ENCODE results near the gene NELL2.

Gene NELL2

GRCh38 chr12:44655846-44656245 lies 220.3 kb downstream of the NELL2 start:
- H3K27me3 ChIP-seq (ENCODE audit: control insufficient read depth, low read length) = no peaks in the 10 kb centered on the region
- no peaks in the 10 kb centered on the region for H3K79me2 ChIP-seq (ENCODE audit: control insufficient read depth, low read length)
- H3K4me2 ChIP-seq (ENCODE audit: low read length) = no peak overlapping the region
- TF ChIP-seq EZH2phosphoT487 (IDR thresholded peaks at IDR 0.05; ENCODE audit: borderline replicate concordance, low read length) (no peak), CTCF (IDR thresholded peaks at IDR 0.05; ENCODE audit: low read depth, low read length, poor library complexity, severe bottlenecking) (no peak)
- H3K36me3 ChIP-seq (ENCODE audit: control insufficient read depth, low read length) = no peaks in the 10 kb centered on the region
- H3K4me3 ChIP-seq (ENCODE audit: low read length) = no peak overlapping the region
- H4K20me1 ChIP-seq (ENCODE audit: control insufficient read depth, insufficient read depth, low read depth, low read length) = no peaks in the 10 kb centered on the region
- H3K27ac ChIP-seq (ENCODE audit: low read depth, low read length) = no peak overlapping the region
- peaks cover 14% of the 10 kb centered on the region for H3K4me1 ChIP-seq (ENCODE audit: control insufficient read depth, low read length)
- no peaks in the 10 kb centered on the region for H3K9me2 ChIP-seq (replicated peaks; ENCODE audit: control insufficient read depth, low read length)
- H3F3A ChIP-seq (ENCODE audit: control insufficient read depth, insufficient read depth) = no peaks in the 10 kb centered on the region
- H3K9me3 ChIP-seq (ENCODE audit: control insufficient read depth, insufficient read depth, low read length) = no peaks in the 10 kb centered on the region

- no peak overlapping the region for H3K4me3 ChIP-seq (ENCODE audit: low read length)
- no peaks in the 10 kb centered on the region for H3K9me2 ChIP-seq (replicated peaks; ENCODE audit: control insufficient read depth, low read length)
- H3F3A ChIP-seq (ENCODE audit: control insufficient read depth, insufficient read depth) = no peaks in the 10 kb centered on the region
- H3K4me1 ChIP-seq (ENCODE audit: control insufficient read depth, low read length) = peaks cover 14% of the 10 kb centered on the region
- no peaks in the 10 kb centered on the region for H3K79me2 ChIP-seq (ENCODE audit: control insufficient read depth, low read length)
- no peaks in the 10 kb centered on the region for H3K27me3 ChIP-seq (ENCODE audit: control insufficient read depth, low read length)
- no peaks in the 10 kb centered on the region for H4K20me1 ChIP-seq (ENCODE audit: control insufficient read depth, insufficient read depth, low read depth, low read length)
- H3K9me3 ChIP-seq (ENCODE audit: control insufficient read depth, insufficient read depth, low read length) = no peaks in the 10 kb centered on the region
- peak overlapping the region; percentile 29 for H3K27ac ChIP-seq (ENCODE audit: low read depth, low read length)
- TF ChIP-seq CTCF (IDR thresholded peaks at IDR 0.05; ENCODE audit: low read depth, low read length, poor library complexity, severe bottlenecking) (no peak), EZH2phosphoT487 (IDR thresholded peaks at IDR 0.05; ENCODE audit: borderline replicate concordance, low read length) (no peak)
- peak overlapping the region; percentile 23; the same call in 1 of the 2 replicates for H3K4me2 ChIP-seq (ENCODE audit: low read length)
- H3K36me3 ChIP-seq (ENCODE audit: control insufficient read depth, low read length) = no peaks in the 10 kb centered on the region
Measured at GRCh38 chr12:44654646-44655639, 221.2 kb downstream of the NELL2 start.

DNA sequence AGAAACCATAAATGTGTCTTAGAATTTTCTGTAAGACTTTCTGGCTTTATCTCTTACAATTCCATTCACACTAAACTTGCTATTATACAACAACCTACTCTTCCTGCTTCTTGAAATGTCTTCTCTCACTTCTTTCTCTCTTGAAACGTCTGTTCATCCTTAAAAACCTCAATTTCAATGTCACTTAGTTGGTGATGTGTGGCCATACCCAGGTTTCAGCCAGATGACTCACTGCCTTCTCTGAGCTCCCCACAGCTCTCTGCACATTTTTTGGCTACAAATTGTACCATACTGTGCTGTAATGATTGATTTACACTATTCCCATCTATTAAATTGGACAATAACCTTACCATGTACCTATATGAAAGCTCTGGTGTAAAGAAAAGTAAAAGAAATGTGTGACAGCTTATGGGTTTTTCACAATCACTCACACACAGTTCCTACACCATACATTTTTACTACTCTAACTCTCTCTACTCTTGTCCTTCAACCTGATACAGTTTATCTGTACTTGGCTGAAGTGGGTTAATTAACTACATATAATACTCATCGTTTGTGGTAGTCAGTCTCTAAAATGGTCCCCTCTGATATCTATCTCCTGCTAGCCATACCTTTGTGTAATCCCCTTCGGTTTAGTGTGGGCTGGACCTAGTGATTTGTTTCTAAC lies 222.1 kb downstream of the NELL2 start:
- H4K20me1 ChIP-seq (ENCODE audit: control insufficient read depth, insufficient read depth, low read depth, low read length) = no peaks in the 10 kb centered on the region
- H3K27ac ChIP-seq (ENCODE audit: low read depth, low read length) = peak overlapping the region; percentile 29
- no peaks in the 10 kb centered on the region for H3K79me2 ChIP-seq (ENCODE audit: control insufficient read depth, low read length)
- peaks cover 14% of the 10 kb centered on the region for H3K4me1 ChIP-seq (ENCODE audit: control insufficient read depth, low read length)
- H3K9me2 ChIP-seq (replicated peaks; ENCODE audit: control insufficient read depth, low read length) = no peaks in the 10 kb centered on the region
- TF ChIP-seq CTCF (IDR thresholded peaks at IDR 0.05; ENCODE audit: low read depth, low read length, poor library complexity, severe bottlenecking) (no peak), EZH2phosphoT487 (IDR thresholded peaks at IDR 0.05; ENCODE audit: borderline replicate concordance, low read length) (no peak)
- H3K9me3 ChIP-seq (ENCODE audit: control insufficient read depth, insufficient read depth, low read length) = no peaks in the 10 kb centered on the region
- H3K36me3 ChIP-seq (ENCODE audit: control insufficient read depth, low read length) = no peaks in the 10 kb centered on the region
- H3K4me2 ChIP-seq (ENCODE audit: low read length) = 0 out of 2 replicates have a peak overlapping the region, but pooled peaks have one; percentile 23
- no peak overlapping the region for H3K4me3 ChIP-seq (ENCODE audit: low read length)
- no peaks in the 10 kb centered on the region for H3F3A ChIP-seq (ENCODE audit: control insufficient read depth, insufficient read depth)
- no peaks in the 10 kb centered on the region for H3K27me3 ChIP-seq (ENCODE audit: control insufficient read depth, low read length)

Measured in DOHH2 (cell line).